ENCODE results near the gene MAP3K5. TPM values are rescaled to one million over a fixed set of nuclear protein-coding genes. Genes with fewer than 3 reads are reported as not detected.

MAP3K5 gene
- total RNA-seq, 2 donors from 2014 or later = 6.7 to 11.9 TPM

- DNase-seq (ENCODE audit: low spot score) = peak; percentile 75
- Histone ChIP-seq H3K4me3 (no peak overlapping the region), H3K9me3 (no peaks in the 10 kb centered on the region), H3K27ac (no peak overlapping the region), H3K27me3 (no peaks in the 10 kb centered on the region), H3K4me1 (peaks cover 0 to 22% of the 10 kb centered on the region in 2 donors), H3K36me3 (no peaks in the 10 kb centered on the region)
- TF ChIP-seq CTCF (IDR thresholded peaks at IDR 0.05) = no peak
Observed at GRCh38 chr6:136784910-136785746, 7.1 kb downstream of the MAP3K5 start.

- no peak for DNase-seq (ENCODE audit: low spot score)
- H3K9me3 ChIP-seq = no peaks in the 10 kb centered on the region
- peaks cover 0 to 24% of the 10 kb centered on the region in 2 donors for H3K4me1 ChIP-seq
- H3K36me3 ChIP-seq = no peaks in the 10 kb centered on the region
- no peak for TF ChIP-seq CTCF (IDR thresholded peaks at IDR 0.05)
- H3K27ac ChIP-seq = no peak overlapping the region
- H3K4me3 ChIP-seq = no peak overlapping the region
- no peaks in the 10 kb centered on the region for H3K27me3 ChIP-seq
Observed at GRCh38 chr6:136784271-136784664, 8.0 kb downstream of the MAP3K5 start.

DNA sequence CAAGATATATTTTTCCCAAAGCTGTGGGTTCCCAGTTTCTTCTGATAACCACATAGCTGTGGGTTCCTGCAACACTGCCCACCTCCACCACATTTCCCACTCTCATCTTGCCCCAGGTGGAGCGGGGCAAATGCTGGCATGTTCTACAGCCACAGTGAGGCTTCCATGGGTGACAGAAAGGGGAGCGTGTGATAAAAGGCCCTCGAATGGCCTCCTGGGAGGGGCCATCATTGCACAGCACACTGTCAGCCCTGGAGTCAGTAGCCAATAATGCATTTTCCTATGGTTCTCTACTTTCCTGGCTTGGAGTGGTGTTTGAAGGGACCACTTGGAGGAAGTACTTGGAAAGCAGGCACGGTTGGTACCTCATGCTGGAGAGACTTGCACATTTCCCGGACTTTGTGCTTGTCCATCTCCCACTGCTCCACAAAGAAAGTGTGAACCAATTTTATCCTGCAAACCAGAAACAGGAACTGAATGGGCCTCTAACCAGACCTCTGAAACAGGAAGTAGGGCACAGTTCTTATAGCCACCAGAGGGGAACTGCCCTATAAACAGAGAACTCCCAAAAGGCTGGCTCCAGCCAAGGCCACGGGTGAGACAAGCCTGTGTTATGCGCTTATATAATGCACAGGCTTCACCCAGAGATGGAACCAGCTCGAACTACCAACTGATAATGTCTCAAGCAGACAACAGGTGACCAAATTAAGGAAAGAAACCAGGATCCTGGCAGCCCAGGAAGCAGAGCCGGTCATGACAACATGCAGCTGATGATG is 8.6 kb downstream of the MAP3K5 start:
- H3K4me1 ChIP-seq = peaks cover 0 to 24% of the 10 kb centered on the region in 2 donors
- no peak for DNase-seq (ENCODE audit: low spot score)
- no peaks in the 10 kb centered on the region for H3K36me3 ChIP-seq
- no peaks in the 10 kb centered on the region for H3K27me3 ChIP-seq
- no peaks in the 10 kb centered on the region for H3K9me3 ChIP-seq
- H3K27ac ChIP-seq = peak overlapping the region in 1 of 2 donors; percentile 3
- H3K4me3 ChIP-seq = no peak overlapping the region
- TF ChIP-seq CTCF (IDR thresholded peaks at IDR 0.05) = no peak

- Histone ChIP-seq H3K27ac (peak overlapping the region in 1 of 2 donors; percentile 3), H3K36me3 (no peaks in the 10 kb centered on the region), H3K9me3 (no peaks in the 10 kb centered on the region), H3K4me3 (no peak overlapping the region), H3K4me1 (peaks cover 0 to 24% of the 10 kb centered on the region in 2 donors), H3K27me3 (no peaks in the 10 kb centered on the region)
- no peak for TF ChIP-seq CTCF (IDR thresholded peaks at IDR 0.05)
- DNase-seq (ENCODE audit: low spot score) = no peak
Observed at GRCh38 chr6:136783021-136783420, 9.3 kb downstream of the MAP3K5 start.

DNA sequence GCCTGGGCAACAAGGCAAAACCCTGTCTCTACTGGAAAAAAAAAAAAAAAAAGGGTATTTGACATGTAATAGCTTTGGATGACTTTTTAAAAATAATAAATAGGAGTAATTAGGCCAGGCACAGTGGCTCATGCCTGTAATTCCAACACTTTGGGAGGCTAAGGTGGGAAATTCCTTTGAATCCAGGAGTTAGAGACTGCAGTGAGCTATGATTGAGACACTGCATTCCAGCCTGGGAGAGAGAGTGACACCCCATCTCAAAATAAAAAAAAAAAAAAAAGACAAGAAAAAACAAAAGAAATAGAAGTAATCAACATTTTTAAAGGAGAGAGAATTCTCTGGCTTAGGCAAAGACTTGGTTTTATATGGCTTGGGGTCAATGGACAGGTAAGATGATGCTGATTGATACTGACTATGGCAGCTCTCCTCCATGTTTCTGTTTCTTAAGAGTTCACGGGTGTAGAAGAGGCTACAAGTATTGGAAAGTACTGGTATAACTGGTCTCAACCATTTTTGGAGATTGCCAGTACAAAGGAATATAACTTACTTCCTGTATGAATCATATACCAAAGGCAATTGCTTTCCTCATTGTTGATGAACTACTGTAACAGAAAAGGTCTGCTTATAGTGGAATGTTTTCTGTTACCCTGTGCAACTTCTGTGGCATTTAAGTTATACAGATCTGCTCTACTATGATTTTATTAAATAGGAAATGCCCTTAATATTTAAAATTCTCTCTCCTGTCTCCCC is 10.1 kb downstream of the MAP3K5 start:
- Histone ChIP-seq H3K4me1 (peaks cover 0 to 24% of the 10 kb centered on the region in 2 donors), H3K27me3 (no peaks in the 10 kb centered on the region), H3K4me3 (no peak overlapping the region), H3K36me3 (no peaks in the 10 kb centered on the region), H3K9me3 (no peaks in the 10 kb centered on the region), H3K27ac (no peak overlapping the region)
- TF ChIP-seq CTCF (IDR thresholded peaks at IDR 0.05) = no peak
- DNase-seq (ENCODE audit: low spot score) = no peak
